Panc1 (cell line): Measurements from ENCODE around the gene NUDT6.

Experiments used
- CTCF ChIP-seq: fragments of 450-650 bp; IDR thresholded peaks from 2 replicates; pipeline ENCODE4 v1.5.1; 2017; ENCODE audit warnings: mild to moderate bottlenecking
- POLR2AphosphoS5 ChIP-seq: IDR thresholded peaks from 2 replicates; pipeline ENCODE4 v1.6.1; 2012; ENCODE audit warnings: mild to moderate bottlenecking, low read depth, low read length, moderate library complexity
- REST ChIP-seq, 2 experiments: IDR thresholded peaks; 2 replicates each; pipeline ENCODE4 v1.6.1; 2011 to 2012; ENCODE audit warnings: low read depth in 2 of 2, control low read depth in 1 of 2, low read length in 1 of 2, mild to moderate bottlenecking in 1 of 2, moderate library complexity in 1 of 2; ENCODE audit not compliant: insufficient read depth in 1 of 2
- SIN3A ChIP-seq: IDR thresholded peaks from 2 replicates; pipeline ENCODE4 v1.6.1; 2012; ENCODE audit warnings: low read depth, mild to moderate bottlenecking, low read length, moderate library complexity, borderline replicate concordance; ENCODE audit not compliant: insufficient read depth
- TCF7L2 ChIP-seq: IDR thresholded peaks from 2 replicates; pipeline ENCODE4 v1.6.1; 2011; ENCODE audit warnings: mild to moderate bottlenecking, low read depth, low read length, inconsistent platforms

DNA sequence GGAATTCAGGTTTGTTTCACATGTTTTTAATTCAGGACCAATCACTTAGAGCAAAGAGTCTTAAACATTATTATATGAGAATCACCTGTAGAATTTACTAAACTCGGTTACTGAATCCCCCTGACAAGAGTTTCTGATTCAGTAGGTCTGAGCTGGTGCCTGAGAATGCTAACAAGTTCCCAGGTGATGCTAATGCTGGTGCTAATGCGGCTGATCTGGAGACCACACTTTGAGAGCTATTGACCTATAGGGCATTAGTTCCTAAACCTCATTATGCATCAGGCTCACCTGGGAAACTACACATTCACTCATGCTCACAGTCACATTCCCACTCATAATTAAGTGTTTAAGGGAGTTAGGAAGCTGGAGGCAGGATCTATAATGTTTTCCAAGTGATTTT lies 36.1 kb upstream of the NUDT6 start:
- TF ChIP-seq CTCF (no peak), REST (IDR thresholded peaks at IDR 0.05; ENCODE audit: insufficient read depth in 1 of 2, low read depth in 2 of 2, low read length in 1 of 2) (no peak), SIN3A (no peak), POLR2AphosphoS5 (no peak), TCF7L2 (no peak)
